GM12865 (cell line): Measurements from ENCODE around the gene MTX3.
A peak's percentile ranks its signal among the peaks of the same experiment; 100 is the strongest.

Experiments used
- DNase-seq: peaks from one replicate; pipeline ENCODE4 v3.0.0; 2010; ENCODE audit warnings: low read depth
- H3K4me3 ChIP-seq: 2 replicates; pipeline ENCODE4 v1.5.1; 2011; ENCODE audit warnings: mild to moderate bottlenecking, low read depth, low read length, control low read depth
- TF ChIP-seq, protein P1 (sequence below): IDR thresholded peaks from 2 replicates; pipeline ENCODE4 v1.5.1; 2011; ENCODE audit warnings: low read length, control low read depth, low read depth, inconsistent platforms; ENCODE audit not compliant: insufficient read depth; ENCODE audit errors: missing control alignments

Gene MTX3

DNA sequence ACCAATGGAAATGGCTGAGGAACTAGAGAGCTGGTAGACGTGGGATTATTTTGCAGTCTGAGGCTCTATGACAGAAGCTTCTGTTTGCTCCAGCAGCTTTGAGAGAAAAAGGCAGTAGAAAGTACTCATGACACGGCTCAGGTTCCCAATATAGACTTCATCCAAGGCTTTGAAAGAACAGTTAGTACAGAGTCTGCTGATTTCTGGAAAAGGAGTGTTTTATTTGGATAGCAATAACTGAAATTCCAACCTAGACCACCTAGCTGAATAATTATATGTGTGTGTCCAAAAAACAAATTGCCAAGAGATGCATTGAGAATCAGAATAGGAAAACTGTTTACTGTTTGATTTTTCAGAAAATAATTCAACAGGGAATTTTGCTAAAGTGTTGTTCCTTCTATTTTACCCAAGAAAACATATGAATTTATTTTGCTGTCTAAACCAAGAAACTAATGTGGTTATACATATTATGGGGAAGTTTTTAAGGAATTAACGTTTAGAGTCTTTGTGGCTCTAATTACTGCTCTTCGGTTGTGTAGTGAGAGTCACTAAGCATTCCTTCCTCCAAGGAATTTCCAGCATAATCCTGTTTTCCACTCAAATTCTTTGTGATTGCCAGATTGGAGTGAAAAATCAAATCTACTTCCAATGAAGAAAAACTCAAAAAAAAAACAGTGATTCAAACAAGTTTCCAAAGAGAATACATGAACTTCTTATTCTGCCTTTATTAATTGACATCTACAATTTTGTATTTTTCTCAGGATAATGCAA lies 18.1 kb upstream of the MTX3 start:
- TF ChIP-seq, protein P1, sequence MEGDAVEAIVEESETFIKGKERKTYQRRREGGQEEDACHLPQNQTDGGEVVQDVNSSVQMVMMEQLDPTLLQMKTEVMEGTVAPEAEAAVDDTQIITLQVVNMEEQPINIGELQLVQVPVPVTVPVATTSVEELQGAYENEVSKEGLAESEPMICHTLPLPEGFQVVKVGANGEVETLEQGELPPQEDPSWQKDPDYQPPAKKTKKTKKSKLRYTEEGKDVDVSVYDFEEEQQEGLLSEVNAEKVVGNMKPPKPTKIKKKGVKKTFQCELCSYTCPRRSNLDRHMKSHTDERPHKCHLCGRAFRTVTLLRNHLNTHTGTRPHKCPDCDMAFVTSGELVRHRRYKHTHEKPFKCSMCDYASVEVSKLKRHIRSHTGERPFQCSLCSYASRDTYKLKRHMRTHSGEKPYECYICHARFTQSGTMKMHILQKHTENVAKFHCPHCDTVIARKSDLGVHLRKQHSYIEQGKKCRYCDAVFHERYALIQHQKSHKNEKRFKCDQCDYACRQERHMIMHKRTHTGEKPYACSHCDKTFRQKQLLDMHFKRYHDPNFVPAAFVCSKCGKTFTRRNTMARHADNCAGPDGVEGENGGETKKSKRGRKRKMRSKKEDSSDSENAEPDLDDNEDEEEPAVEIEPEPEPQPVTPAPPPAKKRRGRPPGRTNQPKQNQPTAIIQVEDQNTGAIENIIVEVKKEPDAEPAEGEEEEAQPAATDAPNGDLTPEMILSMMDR: no peak
- no peak overlapping the region for H3K4me3 ChIP-seq
- no peak for DNase-seq

DNA sequence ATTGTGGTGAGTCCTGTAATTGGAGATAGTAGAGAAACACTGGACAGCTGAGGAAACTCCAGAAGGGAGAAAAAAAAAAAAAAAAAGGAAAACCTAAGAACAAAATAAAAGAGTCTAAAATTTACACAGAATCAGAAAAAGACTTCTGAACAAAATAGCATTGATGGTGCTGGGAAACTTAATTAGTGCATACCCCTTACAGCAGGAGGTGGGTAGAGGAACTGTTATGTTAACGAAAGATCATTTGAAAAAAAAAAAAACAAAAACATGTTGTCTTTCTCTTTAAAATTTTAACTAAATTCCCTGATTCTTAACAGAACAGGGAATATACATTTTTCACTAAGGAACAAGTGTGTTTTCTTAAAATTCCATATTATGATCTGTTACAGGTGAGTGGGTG lies 11.6 kb upstream of the MTX3 start:
- no peak overlapping the region for H3K4me3 ChIP-seq
- TF ChIP-seq, protein P1: no peak
- DNase-seq: no peak

DNA sequence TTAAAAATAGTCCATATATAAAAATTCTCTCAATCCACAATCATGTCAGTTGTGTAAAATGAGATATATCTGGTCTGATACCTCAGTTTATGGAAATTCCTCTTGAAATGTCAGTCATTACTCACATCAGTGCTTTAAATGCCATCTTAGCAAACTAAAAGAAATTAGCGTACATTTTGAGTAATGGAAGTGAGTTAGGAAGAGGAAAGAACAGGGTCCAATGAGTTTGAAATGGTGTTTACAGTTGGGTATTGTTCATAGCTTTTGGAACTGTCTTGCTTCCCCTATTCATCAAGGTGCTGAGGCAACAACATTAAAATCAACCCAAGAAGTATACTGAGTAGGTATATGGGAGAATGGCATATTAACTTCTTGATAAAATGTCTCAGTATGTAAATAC lies 8.7 kb upstream of the MTX3 start:
- H3K4me3 ChIP-seq: no peak overlapping the region
- TF ChIP-seq, protein P1: no peak
- no peak for DNase-seq

DNA sequence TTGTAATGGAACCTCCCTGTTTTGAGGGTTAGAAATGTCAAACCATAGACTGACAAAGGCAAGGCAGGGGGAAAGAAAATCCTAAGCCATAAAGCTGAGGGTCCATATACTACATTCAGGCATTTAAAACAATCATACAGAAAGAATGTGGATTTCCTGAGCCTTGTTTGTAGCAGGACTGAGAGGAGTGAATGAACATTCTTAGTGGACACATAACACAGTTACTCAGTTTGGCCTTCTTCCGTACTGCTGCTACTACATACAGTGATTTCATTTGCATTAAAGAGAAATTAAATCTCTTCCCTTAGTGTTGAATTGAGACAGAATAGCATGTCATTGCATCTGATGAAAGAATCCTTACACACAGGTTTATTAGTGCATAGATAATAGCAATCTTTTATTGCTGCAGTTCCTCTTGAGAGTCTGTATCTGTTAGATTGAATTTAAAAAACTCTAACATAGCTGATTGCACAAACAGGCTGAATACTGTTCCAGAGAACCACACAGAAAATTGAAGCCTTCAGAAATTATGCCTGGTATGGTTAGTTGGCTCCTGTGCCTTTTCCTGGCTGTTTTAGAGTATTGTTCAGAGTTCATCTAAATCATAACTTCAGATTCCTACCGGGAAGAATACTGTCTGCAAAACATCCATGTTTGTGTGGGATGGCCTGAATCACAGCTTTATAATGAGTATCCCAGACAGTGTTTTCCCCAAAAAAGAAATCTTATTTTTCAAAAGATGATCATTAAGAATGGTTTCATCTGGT lies 2.0 kb upstream of the MTX3 start:
- H3K4me3 ChIP-seq: no peak overlapping the region

DNA sequence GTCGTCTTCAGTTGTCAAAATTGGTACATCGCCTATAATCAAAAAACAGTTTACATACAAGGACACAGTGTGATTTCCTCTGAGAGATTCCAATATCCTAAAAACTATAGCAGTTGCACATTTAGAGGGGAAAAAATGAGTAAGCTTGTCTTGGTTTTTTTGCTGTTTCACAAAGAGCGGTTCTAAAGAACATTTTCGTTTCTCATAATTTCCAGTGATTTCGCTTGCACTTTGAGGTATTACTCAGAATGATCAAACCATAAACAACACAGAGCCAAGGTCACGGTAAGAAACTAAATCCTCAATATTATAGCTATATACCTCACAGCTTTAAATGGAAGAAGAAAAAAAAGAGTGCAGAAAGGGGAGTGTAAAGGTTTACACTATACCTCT lies 861 bp downstream of the MTX3 start:
- DNase-seq: peak; percentile 74
- TF ChIP-seq, protein P1: no peak
- peak overlapping the region; percentile 90 for H3K4me3 ChIP-seq

More for the DNA sequence above, 2.0 kb upstream of the MTX3 start:
- DNase-seq: no peak
- TF ChIP-seq, protein P1: no peak

DNA sequence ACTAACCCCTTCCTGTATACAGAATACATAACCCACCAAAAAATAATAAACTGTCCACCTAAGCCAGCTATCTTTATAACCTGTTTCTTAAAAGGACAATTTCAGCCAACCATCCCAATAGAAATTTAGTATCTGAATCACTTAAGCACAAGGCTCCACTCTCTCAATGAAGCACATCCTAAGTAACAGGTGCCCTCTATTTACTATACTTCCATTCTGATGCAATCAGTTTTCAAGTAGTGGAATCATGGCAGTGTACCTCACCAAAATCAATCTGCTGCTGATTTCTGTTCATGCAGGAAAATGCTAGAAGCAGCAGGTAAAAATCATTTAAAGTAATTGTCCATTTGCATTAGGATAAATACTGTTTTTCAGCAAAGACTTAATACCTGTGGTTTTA lies 4.8 kb downstream of the MTX3 start:
- H3K4me3 ChIP-seq: no peak overlapping the region
- DNase-seq: no peak
- TF ChIP-seq, protein P1: no peak
